Chondrocyte (in vitro differentiated cells): Measurements from ENCODE around the gene RBKS. TPM values are rescaled to one million over a fixed set of nuclear protein-coding genes. Genes with fewer than 3 reads are reported as not detected.
A peak's percentile ranks its signal among the peaks of the same experiment; 100 is the strongest.
"Not testable (repeated sequence)": the region's sequence is repeated elsewhere in the genome, so short reads cannot be mapped to it uniquely, and the experiment has no call there.

ENCODE experiments used
- DNase-seq: peaks from one replicate; pipeline ENCODE4 v3.0.0; 2021; ENCODE audit warnings: mixed read lengths, low spot score
- H3K27ac Mint-ChIP-seq: one replicate; pipeline ENCODE4 v1.8.0; 2021; ENCODE audit warnings: mild to moderate bottlenecking, moderate library complexity, mixed read lengths; ENCODE audit not compliant: unreplicated experiment
- H3K27me3 Mint-ChIP-seq: 2 replicates; pipeline ENCODE4 v1.8.0; 2021; ENCODE audit warnings: low read depth, mixed read lengths
- H3K36me3 Mint-ChIP-seq: 2 replicates; pipeline ENCODE4 v1.8.0; 2021; ENCODE audit warnings: low read depth, mixed read lengths
- H3K4me1 Mint-ChIP-seq: 2 replicates; pipeline ENCODE4 v1.8.0; 2021; ENCODE audit warnings: low read depth, mild to moderate bottlenecking, mixed read lengths
- H3K4me3 Mint-ChIP-seq: one replicate; pipeline ENCODE4 v1.8.0; 2021; ENCODE audit warnings: mild to moderate bottlenecking, moderate library complexity, mixed read lengths; ENCODE audit not compliant: unreplicated experiment
- H3K9me3 Mint-ChIP-seq: 2 replicates; pipeline ENCODE4 v1.8.0; 2021; ENCODE audit warnings: low read depth, mixed read lengths
- total RNA-seq: library from RNA; stranded (reverse); gene quantifications from 3 replicates; pipeline ENCODE4 v1.2.1, GENCODE V29; 2021
- TF ChIP-seq, protein P1 (sequence below): fragments of 200-600 bp; sonication (generic); IDR thresholded peaks from 2 replicates; pipeline ENCODE4 v1.5.0; 2021; ENCODE audit warnings: antibody characterized with exemption, mild to moderate bottlenecking, moderate library complexity

The RBKS gene
- total RNA-seq, 1 donor from 2014 or later = 0.45 TPM

DNA sequence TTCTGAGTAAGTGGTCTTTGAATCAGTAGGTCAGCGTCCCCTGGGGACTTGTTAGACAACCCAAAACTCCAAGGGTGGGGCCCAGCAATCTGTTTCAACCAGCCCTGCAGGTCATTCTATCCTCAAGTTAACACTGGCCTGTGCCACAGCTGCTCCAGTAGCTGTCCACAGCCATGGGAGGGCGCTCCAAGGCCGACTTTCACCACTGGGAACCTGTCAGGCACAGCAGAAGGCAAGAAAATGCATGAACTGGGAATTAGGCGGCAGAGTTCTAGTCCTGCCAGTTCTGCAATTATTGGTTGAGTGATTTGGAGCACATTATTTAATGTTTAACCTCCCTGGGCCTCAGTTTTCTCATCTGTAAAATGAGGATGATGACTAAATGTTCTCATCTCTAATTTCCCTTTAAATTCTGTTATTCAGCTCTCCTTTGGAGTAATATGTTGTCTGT, 136.0 kb downstream of the RBKS start:
- no peaks in the 10 kb centered on the region for H3K27me3 Mint-ChIP-seq
- H3K36me3 Mint-ChIP-seq = no peaks in the 10 kb centered on the region
- TF ChIP-seq, protein P1, sequence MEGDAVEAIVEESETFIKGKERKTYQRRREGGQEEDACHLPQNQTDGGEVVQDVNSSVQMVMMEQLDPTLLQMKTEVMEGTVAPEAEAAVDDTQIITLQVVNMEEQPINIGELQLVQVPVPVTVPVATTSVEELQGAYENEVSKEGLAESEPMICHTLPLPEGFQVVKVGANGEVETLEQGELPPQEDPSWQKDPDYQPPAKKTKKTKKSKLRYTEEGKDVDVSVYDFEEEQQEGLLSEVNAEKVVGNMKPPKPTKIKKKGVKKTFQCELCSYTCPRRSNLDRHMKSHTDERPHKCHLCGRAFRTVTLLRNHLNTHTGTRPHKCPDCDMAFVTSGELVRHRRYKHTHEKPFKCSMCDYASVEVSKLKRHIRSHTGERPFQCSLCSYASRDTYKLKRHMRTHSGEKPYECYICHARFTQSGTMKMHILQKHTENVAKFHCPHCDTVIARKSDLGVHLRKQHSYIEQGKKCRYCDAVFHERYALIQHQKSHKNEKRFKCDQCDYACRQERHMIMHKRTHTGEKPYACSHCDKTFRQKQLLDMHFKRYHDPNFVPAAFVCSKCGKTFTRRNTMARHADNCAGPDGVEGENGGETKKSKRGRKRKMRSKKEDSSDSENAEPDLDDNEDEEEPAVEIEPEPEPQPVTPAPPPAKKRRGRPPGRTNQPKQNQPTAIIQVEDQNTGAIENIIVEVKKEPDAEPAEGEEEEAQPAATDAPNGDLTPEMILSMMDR = peak; percentile 96
- peak overlapping the region; percentile 63 for H3K27ac Mint-ChIP-seq
- H3K9me3 Mint-ChIP-seq = peaks cover 5% of the 10 kb centered on the region
- H3K4me3 Mint-ChIP-seq = no peak overlapping the region
- H3K4me1 Mint-ChIP-seq = peaks cover 43% of the 10 kb centered on the region
- DNase-seq = no peak

DNA sequence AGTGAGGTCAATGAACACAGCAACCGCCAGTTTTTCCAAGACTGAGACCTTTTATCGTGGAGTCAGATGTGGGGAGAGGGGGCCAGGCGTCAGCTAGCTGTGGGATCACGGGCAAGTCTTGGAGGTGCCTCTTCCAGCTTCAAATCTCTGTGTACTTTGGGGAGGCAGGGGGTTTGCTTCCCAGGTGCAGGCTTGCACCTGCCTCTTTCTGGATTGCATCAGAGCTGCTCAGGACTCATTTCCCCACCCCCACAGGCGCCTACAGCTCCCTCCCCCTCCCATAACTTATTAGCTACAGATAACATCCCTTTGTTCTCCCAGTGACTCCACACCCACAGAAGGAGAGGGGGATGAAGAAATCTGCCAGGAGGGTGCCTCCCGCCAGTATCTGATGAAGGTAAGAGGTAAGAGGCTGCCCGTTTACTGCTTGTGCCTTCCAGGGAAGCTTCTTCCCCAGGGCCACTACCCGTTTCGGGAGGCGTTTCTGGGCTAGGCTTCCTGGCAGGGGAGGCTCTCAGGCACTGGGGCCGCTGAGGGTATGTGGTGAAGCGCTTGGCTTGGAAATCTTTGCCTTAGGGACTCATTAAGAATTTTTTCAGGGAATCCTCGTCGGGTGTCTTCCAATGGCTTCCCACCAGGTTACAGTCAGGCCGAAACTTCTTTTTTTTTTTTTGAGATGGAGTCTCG, 137.5 kb downstream of the RBKS start:
- TF ChIP-seq, protein P1 = no peak
- peak overlapping the region; percentile 2 for H3K27ac Mint-ChIP-seq
- H3K27me3 Mint-ChIP-seq = no peaks in the 10 kb centered on the region
- no peak overlapping the region for H3K4me3 Mint-ChIP-seq
- H3K9me3 Mint-ChIP-seq = peaks cover 12% of the 10 kb centered on the region
- no peak for DNase-seq
- H3K36me3 Mint-ChIP-seq = peaks cover 6% of the 10 kb centered on the region
- H3K4me1 Mint-ChIP-seq = peaks cover 47% of the 10 kb centered on the region

DNA sequence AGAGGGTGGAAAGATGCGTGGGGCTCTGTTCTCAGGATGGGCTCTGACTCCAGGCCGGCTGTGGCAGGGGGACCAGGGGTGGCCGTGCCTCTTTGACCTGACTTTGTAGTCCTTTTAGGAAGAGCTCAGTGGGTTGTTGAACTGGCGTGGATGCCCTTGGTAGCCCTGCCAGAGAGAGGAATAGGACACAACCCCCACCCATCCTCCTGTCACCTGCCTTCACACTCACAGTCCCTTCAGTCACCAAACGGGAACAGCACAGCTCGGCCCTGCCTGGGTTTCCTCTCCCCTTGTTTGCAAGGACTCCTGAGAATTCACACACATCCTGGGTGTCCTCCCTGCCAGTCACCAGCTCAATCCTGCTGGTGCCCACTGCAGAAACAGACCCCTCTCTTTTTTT, 138.8 kb downstream of the RBKS start:
- Mint-ChIP-seq H3K27ac (no peak overlapping the region), H3K27me3 (no peaks in the 10 kb centered on the region), H3K4me3 (no peak overlapping the region), H3K4me1 (peaks cover 36% of the 10 kb centered on the region), H3K9me3 (peaks cover 12% of the 10 kb centered on the region), H3K36me3 (peaks cover 6% of the 10 kb centered on the region)
- TF ChIP-seq, protein P1 = no peak
- DNase-seq = no peak

DNA sequence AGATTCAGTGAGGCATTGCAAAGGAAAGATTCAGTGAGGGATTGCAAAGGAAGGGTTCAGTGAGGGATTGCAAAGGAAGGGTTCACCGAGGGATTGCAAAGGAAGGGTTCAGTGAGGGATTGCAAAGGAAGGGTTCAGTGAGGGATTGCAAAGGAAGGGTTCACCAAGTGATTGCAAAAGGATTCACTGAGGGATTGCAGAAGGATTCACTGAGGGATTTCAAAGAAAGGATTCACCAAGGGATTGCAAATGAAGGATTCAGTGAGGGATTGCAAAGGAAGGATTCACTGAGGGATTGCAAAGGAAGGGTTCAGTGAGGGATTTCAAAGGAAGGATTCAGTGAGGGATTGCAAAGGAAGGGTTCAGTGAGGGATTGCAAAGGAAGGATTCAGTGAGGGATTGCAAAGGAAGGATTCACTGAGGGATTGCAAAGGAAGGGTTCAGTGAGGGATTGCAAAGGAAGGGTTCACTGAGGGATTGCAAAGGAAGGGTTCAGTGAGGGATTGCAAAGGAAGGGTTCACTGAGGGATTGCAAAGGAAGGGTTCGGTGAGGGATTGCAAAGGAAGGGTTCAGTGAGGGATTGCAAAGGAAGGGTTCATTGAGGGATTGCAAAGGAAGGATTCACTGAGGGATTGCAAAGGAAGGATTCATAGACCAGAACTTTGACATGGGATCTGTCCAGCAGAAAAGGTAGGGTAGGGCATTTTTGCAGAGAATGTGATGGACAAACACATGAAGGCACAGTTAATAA, 141.2 kb downstream of the RBKS start:
- H3K4me1 Mint-ChIP-seq = peaks cover 20% of the 10 kb centered on the region
- not testable (repeated sequence) for H3K27me3 Mint-ChIP-seq, H3K4me3 Mint-ChIP-seq, H3K36me3 Mint-ChIP-seq, H3K27ac Mint-ChIP-seq, DNase-seq
- peaks cover 20% of the 10 kb centered on the region for H3K9me3 Mint-ChIP-seq

DNA sequence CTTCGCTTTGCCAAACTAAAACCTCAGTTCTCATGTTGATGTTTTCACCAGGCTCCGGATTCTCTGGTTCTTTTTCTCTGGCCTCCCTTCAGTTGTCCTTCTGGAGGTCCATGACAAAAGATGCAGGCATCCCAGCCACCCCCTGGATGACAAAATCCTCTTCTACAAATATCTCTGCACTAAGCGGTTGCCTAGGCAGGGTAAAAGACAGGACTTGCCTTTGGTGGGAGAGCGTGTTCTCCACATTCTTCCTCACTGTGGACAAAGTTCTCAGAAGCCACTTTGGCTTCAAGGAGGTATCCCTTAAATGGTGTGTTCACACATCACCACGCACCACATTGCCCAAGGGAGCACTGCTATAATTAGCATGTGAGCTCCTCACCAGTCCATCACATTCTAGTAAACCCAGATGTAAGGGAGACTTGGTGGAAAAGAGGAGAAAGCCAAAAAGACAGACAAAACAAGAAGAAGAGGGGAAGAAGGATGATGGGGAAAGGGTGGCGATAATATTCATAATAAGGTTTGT, 142.3 kb downstream of the RBKS start:
- no peaks in the 10 kb centered on the region for H3K27me3 Mint-ChIP-seq
- peaks cover 22% of the 10 kb centered on the region for H3K9me3 Mint-ChIP-seq
- H3K36me3 Mint-ChIP-seq = peaks cover 9% of the 10 kb centered on the region
- peaks cover 9% of the 10 kb centered on the region for H3K4me1 Mint-ChIP-seq
- H3K27ac Mint-ChIP-seq = no peak overlapping the region
- DNase-seq = no peak
- TF ChIP-seq, protein P1 = no peak
- no peak overlapping the region for H3K4me3 Mint-ChIP-seq
